ENCODE results near the gene GALE.
"Not testable (repeated sequence)": the region's sequence is repeated elsewhere in the genome, so short reads cannot be mapped to it uniquely, and the experiment has no call there.

GALE gene

DNA sequence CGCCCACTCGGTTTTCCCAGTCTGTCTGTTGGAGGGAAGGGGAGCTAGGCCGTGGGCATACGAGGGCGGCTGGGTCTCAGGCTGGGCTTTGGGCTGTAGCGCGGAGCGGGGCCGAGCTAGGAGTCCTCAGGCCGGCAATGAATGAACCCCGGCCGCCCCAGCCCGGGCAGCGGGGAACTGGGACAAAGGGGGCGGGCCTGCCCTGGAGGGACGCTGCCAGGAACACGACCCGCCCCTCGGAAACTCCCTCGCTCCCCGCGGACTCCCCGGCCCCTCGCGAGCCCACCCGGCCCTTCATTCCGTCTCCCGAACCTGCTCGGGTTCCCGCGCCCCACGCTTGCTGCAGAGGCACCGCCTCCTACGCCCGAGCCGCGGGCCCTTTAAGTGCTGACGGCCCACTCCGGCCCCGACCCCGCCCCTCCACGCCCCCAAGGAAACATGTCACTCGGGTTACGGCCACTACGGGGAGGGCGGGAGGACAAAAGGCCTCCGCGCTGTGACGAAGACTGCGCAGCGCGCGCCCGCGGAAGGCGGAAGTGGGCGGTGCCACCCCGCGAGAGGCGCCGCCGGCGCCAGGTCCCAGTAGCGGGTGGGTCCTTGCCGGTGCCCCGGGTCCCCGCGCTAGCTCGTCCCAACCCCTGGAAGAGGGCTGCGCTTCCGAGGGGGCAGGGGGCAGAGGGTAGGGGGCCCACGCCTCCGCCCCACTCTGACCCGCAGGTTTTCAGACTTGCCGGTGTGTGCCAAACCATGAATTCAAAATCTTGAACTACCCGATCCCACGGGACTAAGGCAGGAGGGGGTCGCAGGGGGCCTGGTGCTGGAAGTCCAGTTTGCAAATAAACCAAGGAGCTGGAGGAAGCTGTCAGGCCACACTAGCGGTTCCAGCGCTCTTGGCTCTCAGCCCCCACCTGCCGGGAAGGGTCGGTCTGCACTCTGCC lies at the start of gene GALE:
GALE (minus strand) TSS at position 355 of the 938 bp plus-strand sequence. CDS start 1,747 bp downstream, outside the sequence.
- DNase-seq (ENCODE audit: low spot score), result peak; percentile 98

- no peak for DNase-seq (ENCODE audit: low spot score)
Measured at GRCh38 chr1:23848673-23849616, 48.4 kb upstream of the GALE start.

GRCh38 chr1:23847482-23848095 lies 47.0 kb upstream of the GALE start:
- DNase-seq (ENCODE audit: low spot score), result not testable (repeated sequence)

- DNase-seq (ENCODE audit: low spot score), result no peak
Measured at GRCh38 chr1:23845163-23845562, 44.6 kb upstream of the GALE start.

DNA sequence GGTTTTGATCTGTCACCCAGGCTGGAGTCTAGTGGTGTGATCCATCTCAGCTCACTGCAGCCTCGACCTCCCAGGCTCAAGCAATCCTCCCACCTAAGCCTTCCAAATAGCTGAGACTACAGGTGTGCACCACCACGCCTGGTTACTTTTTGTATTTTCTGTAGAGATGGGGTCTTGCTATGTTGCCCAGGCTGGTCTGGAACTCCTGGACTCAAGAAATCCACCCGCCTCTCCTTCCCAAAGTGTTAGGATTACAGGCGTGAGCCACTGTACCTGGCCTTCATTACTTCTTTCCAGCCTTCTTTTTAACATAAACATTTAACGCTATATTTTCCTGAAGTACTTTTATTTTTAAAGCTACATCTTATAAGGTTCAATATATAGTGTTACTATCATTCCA lies 43.1 kb upstream of the GALE start:
- DNase-seq (ENCODE audit: low spot score), result no peak

GRCh38 chr1:23838401-23838866 lies 37.9 kb upstream of the GALE start:
- DNase-seq (ENCODE audit: low spot score), result peak; percentile 88

DNA sequence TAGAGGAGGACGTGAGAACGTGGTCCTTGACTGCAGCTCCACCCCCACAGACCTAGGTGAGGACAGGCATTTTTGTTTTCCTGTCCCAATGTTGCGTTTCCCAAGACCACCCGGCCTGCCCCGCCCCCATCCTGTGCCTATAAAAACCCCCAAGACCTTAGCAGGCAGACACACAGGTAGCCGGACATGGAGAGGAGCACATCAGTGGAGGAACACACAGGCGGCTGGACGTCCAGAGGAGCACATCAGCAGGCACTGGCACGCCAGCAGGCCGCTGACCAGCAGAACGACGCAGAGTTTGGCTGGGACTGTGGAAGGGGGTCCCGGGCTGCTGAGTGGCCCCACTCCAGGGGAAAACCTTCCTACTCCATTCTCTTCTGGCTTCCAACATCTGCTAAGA lies 37.4 kb upstream of the GALE start:
- no peak for DNase-seq (ENCODE audit: low spot score)

DNA sequence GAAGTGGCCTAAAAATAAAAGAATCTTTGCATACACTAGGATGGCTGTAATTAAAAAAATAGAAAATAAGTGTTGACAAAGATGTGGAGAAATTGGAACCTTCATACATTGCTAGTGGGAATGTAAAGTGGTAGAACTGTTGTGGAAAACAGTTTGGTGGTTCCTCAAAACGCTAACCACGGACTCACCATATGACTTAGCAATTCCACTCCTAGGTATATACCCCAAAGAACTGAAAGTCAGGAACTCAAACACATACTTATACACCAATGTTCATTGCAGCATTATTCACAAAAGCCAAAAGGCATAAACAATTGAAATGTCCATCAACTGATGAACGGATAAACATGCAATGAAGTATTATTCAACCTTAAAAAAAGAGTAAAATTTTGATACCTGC lies 35.5 kb upstream of the GALE start:
- no peak for DNase-seq (ENCODE audit: low spot score)

DNA sequence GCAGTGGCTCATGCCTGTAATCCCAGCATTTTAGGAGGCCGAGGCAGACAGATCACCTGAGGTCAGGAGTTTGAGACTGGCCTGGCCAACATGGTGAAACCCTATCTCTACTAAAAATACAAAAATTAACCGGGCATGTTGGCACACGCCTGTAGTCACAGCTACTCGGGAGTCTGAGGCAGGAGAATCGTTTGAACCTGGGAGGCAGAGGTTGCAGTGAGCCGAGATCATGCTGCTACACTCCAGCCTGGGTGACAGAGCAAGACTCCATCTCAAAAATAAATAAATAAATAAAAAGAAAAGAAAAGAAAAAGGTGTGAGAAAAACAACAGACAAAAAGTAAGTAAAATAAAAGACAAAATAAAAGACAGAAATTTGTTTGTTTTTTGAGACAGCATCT lies 33.6 kb upstream of the GALE start:
- DNase-seq (ENCODE audit: low spot score), result not testable (repeated sequence)

DNA sequence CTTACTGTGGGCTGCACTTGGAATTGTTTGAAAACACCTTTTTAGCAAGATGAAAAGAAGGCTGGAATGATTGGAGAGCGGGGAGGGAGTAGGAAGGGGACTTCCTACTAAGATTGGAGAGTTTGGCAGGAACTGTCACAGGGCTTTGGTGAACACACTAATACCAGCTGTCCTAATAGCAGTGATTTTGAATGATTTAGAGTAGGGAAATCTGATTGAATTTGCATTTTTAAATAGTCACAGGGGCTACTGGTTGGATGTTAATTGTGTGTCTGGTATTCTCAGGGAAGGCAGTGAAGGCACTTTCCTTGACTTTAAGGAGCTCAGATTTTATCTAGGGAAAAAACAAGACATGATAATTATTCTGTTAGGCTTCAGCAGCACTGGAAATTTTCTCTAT lies 27.2 kb upstream of the GALE start:
- no peak for DNase-seq (ENCODE audit: low spot score)

DNA sequence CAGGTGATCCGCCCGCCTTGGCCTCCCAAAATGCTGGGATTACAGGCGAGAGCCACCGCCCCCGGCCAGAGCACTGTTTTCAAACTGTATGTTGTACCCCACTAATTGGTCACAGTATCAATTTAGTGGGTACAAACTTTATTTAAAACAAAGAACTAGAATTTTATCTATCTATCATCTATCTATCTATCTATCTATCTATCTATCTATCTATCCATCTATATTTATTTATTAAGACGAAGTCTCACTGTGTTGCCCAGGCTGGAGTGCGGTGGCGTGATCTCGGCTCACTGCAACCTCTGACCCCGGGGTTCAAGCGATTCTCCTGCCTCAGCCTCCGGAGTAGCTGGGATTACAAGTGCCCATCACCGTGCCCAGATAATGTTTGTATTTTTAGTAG lies 26.0 kb upstream of the GALE start:
- not testable (repeated sequence) for DNase-seq (ENCODE audit: low spot score)

DNA sequence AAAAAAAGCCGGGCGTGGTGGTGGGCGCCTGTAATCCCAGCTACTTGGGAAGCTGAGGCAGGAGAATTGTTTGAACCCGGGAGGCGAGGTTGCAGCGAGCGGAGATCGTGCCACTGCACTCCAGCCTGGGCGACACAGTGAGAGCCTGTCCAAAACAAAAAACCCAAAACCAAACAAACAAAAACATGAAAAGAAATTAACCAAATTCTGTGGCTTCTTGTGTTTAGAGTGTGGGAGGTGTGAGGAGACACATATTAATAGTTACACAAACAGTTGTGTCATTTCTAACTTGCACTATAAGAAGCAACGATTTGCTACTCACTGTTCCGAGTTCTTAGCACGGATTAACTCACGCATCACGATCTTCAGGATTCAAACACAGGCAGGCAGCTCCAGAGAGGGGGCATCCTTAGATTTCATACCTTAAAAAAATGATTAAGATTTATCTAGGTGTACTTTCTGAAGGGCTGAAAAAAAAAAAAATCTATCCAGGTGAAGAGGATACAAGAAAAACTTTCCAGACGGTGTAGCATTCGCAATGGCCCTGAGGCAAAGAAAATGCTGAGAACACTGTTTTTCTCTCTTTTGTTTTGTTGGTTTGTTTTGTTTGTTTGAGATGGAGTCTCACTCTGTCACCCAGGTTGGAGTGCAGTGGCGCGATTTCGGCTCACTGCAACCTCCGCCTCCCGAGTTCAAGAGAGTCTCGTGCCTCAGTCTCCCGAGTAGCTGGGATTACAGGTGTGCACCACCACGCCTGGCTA lies 25.4 kb upstream of the GALE start:
- DNase-seq (ENCODE audit: low spot score), result peak; percentile 28

- DNase-seq (ENCODE audit: low spot score), result peak; percentile 95
Measured at GRCh38 chr1:23825076-23825761, 24.7 kb upstream of the GALE start, which contains the start of gene HMGCL. HMGCL (minus strand) TSS chr1:23825429; CDS start chr1:23825415, 14 bp downstream.

DNA sequence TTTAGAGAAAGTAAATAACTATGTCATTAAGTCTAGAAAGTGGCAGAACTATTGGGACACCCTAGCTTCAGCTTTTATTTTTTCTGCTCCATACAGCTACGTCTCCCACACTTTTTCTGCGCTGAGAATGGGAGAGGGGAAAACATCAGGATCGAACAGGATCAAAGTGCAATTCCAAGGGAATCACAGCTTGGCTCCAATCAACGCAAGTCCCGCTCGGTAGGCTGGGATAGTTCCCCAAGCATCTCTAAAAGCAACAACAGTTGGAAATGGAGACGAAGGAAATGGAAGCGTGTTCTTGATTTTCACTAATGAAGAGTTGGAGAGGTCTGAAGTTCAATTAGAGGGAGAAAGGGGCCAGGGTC lies 24.1 kb upstream of the GALE start:
- DNase-seq (ENCODE audit: low spot score), result no peak

GRCh38 chr1:23823767-23824166 lies 23.2 kb upstream of the GALE start:
- no peak for DNase-seq (ENCODE audit: low spot score)

DNA sequence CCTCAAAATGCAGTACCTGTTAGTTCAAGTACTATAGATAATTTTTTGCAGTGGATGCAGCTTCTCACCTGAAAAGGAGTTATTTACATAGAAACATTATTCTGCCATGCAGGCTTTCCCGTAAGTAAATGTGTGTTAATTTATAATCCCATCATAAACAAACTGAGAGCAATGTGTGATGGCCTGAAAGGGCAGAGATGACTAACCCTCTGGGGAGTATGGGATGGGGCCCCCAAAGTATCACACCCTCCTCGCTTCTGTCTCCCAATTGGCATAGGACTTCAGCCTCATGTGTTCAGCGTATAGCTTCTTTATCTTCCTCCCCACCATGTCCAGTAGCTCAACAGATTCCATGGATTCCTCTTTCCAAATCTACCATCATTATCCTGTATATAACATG lies 17.1 kb upstream of the GALE start:
- no peak for DNase-seq (ENCODE audit: low spot score)

- no peak for DNase-seq (ENCODE audit: low spot score)
Measured at GRCh38 chr1:23816906-23817305, 16.4 kb upstream of the GALE start.

DNA sequence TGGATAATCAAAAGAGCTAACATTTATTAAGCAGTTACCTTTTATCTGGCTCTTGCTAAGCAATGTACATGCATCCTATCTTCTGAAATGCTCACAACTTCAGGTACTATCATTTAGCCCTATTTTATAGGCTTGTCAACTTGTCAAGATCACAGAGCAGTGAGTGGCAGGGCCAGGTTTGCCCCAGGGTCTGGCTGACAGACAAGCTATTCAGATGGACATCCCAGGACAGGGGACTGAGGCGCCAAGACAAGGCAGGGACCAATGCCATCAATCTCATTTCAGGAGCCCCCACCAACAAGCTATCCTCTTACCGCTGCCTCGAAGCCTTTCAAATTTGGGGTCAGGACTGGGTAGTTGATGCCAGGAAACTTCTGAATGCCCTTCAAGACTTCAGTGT lies 15.8 kb upstream of the GALE start:
- DNase-seq (ENCODE audit: low spot score), result no peak

GRCh38 chr1:23814016-23814415 lies 13.5 kb upstream of the GALE start:
- DNase-seq (ENCODE audit: low spot score), result no peak

DNA sequence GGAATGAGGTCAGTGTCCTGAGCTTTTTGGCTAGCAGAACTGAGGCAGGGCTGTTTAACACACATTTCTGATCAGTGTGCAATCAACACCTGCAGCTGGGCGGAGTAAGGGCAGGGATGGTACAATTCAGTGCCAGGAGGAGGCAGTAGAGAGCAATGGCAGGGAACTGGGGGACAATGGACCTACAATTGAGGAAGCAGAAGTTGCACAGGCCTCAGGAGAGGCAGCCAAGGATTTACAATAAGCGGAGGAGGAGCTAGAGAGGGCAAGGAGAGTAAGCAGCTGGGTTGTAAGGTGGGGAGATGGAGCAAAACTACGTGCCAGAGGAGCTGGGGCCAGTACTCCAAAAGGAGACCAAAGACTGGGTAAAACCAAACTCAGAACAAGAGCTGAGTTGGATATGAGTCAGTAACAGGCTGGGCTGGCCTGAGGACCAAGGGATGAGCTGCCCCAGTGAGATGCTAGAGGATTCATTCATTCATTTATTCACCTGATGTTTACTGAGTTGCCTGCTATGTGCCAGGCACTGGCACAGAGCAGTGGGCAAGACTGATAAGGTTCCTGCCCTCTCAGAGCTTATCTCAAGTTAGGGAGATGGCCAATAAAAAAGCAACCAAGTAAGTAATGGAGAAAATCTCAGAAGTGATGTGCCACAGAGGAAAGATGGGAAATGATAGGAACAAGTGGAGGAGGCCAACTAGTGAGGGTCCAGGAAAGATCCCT lies 10.4 kb upstream of the GALE start:
- DNase-seq (ENCODE audit: low spot score), result peak; percentile 88
